Muscle layer of colon (tissue), 2 donors: ENCODE results near the gene CEBPG.

ENCODE experiments used
- H3K27ac ChIP-seq: one replicate; pipeline ENCODE4 v1.7.0; 2013; ENCODE audit warnings: low read depth, mild to moderate bottlenecking, low read length, moderate library complexity
- H3K27me3 ChIP-seq, 2 donors: one replicate each; pipeline ENCODE4 v1.7.0; 2013; ENCODE audit warnings: low read length in 2 of 2, mild to moderate bottlenecking in 2 of 2; ENCODE audit not compliant: insufficient read depth in 2 of 2, control insufficient read depth in 1 of 2
- H3K36me3 ChIP-seq: one replicate; pipeline ENCODE4 v1.7.0; 2013; ENCODE audit warnings: mild to moderate bottlenecking, low read length; ENCODE audit not compliant: insufficient read depth
- H3K4me1 ChIP-seq: one replicate; pipeline ENCODE4 v1.7.0; 2013; ENCODE audit warnings: mild to moderate bottlenecking, low read length; ENCODE audit not compliant: insufficient read depth
- H3K4me3 ChIP-seq, 2 donors: one replicate each; pipeline ENCODE4 v1.7.0; 2013; ENCODE audit warnings: low read length in 2 of 2, low read depth in 1 of 2, mild to moderate bottlenecking in 1 of 2, moderate library complexity in 1 of 2
- H3K9ac ChIP-seq: one replicate; pipeline ENCODE4 v1.7.0; 2013; ENCODE audit warnings: low read length
- H3K9me3 ChIP-seq: one replicate; pipeline ENCODE4 v1.7.0; 2013; ENCODE audit warnings: mild to moderate bottlenecking, low read length
- donor health status: abdominal sarcoma.
- donor health status: Adenocarcinoma of cecum.

CEBPG gene

DNA sequence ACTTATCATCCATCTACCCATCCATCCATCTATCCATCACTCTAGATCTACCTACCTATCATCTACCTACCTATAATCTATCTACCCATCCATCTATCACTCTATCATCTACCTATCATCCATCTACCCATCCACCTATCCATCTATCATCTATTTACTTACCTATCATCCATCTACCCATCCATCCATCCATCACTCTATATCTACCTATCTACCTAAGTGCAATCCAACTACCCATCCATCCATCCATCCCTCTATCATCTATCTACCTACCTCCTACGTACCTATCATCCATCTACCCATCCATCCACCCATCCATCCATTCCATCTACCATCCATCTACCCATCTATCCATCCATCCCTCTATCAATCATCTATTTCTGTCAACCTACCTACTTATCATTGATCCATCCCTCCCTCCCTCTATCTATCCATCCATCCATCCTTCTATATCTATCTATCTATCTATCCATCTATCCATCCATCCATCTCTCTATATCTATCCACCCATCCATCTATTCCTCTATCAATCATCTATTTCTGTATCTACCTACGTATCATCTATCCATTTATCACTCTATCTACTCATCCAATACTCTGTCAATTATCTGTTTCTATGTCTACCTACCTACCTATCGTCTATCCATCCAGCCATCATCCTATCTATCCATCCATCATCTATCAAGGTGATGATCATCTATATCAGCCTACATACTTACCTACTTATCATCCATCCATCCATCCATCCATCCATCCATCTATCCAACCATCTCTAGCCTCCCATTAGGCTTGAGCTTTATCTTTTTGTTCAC, 49.1 kb downstream of the CEBPG start:
- Histone ChIP-seq H3K27ac (no peak overlapping the region), H3K9ac (no peak overlapping the region), H3K4me3 (no peak overlapping the region), H3K27me3 (no peaks in the 10 kb centered on the region), H3K9me3 (no peaks in the 10 kb centered on the region), H3K36me3 (no peaks in the 10 kb centered on the region), H3K4me1 (no peaks in the 10 kb centered on the region)

DNA sequence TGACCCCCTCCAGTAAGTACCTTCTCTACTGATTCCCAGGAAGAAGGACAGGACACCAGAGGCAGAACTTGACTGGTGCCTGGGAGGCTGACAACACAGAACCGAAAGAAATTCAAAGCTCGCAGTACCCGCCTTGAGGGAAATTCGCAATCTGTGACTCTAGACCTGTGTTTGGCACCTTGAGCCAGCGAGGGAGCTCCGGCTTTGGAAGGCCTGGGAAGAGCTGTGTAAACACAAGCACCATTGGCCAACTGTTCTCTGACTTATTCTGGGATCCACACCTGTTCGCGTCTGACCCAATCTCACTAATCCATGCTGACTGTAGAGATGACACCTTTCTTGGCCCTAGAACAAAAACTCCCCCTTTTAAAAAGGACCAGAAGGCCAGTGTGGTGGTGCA, 50.7 kb downstream of the CEBPG start:
- Histone ChIP-seq H3K27ac (no peak overlapping the region), H3K27me3 (no peaks in the 10 kb centered on the region), H3K9me3 (no peaks in the 10 kb centered on the region), H3K4me1 (no peaks in the 10 kb centered on the region), H3K9ac (no peak overlapping the region), H3K36me3 (no peaks in the 10 kb centered on the region), H3K4me3 (no peak overlapping the region)

DNA sequence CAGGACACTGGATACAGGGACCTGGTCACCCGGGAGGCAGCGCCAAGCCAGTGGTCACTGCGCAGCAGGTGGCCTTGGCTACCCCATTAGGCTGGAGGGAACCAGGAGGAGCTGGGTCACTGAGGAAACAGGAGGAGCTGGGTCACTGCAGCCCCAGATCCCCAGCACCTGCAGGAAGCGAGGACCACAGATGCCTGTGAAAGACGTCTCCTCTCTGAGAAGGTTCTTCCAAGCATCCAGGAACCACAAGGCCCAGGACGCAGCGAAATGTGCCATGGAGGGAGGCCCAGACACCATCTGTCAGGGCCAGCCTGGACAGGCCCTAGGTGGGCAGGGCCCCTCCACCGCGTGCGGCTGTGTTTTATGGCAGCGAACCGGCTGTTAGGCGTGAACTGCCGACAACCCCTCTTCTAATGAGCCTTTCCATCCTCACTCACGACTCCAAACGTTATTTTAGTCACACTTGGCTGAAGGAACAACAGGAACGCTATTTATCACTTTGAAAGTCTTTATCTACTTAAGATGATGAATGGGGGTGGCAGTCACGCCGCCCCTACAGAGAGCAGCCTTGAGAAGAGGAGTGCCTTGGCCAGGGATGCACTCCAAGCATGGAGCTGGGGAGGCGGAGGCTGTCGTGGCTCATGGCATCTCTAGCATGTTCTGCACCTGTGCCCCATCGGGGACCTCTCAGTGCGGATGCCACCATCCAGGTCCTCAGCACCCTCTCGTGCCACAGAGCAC, 53.3 kb downstream of the CEBPG start:
- no peak overlapping the region for H3K4me3 ChIP-seq
- H3K27me3 ChIP-seq, result no peaks in the 10 kb centered on the region
- no peak overlapping the region for H3K9ac ChIP-seq
- no peaks in the 10 kb centered on the region for H3K36me3 ChIP-seq
- no peak overlapping the region for H3K27ac ChIP-seq
- H3K9me3 ChIP-seq, result no peaks in the 10 kb centered on the region
- no peaks in the 10 kb centered on the region for H3K4me1 ChIP-seq

DNA sequence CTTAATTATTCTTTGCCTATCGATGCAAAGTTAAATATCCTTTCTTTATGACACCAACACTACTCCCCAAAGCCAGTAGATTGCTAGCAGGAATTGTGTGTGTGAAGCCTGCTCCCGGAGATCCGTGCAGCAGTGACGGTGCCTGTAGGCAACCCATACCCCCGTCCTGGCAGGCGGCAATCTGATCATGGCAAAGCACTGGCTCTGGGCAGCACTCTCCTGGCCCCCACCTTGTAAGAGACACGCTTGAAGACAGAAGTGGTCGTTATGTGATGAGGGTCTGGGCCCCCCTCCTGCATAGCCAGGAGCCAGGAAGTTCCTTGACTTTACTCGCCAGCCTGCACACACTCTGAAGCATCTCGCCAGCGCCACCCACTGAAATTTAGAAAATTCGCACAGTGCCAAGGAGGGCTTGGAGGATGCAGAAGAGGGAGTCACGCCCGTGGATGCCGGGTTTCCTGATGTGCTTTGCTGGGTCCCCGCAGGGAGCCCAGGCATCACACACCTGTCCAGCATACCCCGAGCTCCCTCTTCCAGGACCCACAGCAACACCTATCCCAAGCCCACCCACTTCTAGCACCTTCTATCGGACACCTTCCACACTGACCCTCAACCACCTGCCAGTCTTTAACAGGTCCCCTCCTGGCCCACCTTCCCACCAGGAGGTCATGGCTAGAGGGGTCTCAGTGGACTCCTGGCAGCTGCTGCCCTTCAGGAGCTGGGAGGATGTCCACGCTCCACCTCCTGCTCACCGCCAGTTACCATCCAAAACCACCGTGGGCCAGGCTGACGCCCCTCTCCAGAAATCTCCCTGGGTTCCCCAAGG, 54.5 kb downstream of the CEBPG start:
- H3K4me3 ChIP-seq, result no peak overlapping the region
- no peak overlapping the region for H3K27ac ChIP-seq
- no peaks in the 10 kb centered on the region for H3K27me3 ChIP-seq
- H3K9ac ChIP-seq, result no peak overlapping the region
- no peaks in the 10 kb centered on the region for H3K9me3 ChIP-seq
- H3K4me1 ChIP-seq, result no peaks in the 10 kb centered on the region
- no peaks in the 10 kb centered on the region for H3K36me3 ChIP-seq

DNA sequence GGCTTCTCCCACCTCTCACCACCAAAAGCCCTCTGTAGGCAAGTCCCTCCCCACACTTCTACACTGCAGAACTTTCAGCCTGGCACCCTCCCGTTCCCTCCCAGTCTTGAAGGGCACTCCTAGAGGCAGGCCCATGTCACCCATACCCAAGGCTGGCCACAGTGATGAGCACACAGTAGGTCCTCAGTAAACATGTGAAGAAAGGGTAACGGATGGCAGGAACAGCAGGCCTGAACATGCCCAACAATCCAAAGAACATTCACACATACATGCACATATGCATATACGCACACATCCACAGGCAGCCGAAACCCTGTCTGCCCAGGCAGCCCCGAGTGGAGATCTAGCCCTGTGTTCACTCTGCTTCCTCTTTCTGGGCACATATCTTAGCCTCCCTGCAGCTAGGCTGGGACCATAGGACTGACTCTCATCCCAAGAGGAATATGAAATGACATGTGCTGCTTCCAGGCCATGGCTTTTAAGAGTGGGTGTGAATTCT, 55.2 kb downstream of the CEBPG start:
- Histone ChIP-seq H3K27ac (no peak overlapping the region), H3K9ac (no peak overlapping the region), H3K36me3 (no peaks in the 10 kb centered on the region), H3K4me3 (no peak overlapping the region), H3K27me3 (no peaks in the 10 kb centered on the region), H3K9me3 (no peaks in the 10 kb centered on the region), H3K4me1 (no peaks in the 10 kb centered on the region)

DNA sequence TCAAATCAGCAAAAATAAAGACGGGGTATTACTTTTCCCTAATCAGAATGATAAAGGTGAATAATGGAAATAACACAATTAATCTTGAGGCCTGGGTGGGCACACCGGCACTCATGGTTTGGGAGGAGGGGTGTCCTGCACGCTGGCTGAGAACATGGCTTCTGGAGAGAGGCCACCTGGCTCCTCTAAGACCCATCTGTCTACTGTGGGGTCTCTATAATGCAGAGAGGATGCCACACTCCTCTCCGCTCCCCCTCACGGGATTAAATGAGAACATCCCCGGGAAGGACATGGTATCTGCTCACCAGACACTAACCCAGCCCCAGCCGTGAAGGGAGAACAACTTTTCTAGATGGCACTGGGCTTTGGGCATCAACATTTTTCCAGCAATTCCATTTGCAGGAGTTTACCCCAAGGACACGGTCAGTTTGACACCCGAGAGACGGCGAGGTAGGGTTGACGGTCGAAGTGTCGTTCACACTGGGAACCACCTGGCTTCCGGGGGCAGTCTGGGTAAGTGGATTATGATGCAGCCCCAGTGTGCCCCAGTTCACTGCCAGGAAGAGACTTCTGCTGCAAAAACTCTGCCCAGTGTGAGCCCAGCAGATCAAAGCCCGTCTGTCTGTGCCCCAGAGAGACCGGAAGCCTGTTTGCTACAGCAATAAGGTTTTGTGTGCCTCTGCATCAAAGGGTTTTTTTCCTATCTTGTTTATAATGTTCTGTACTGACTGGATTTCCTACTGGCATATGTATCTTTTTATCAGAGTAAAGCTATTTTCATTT, 56.6 kb downstream of the CEBPG start:
- Histone ChIP-seq H3K9ac (no peak overlapping the region), H3K9me3 (no peaks in the 10 kb centered on the region), H3K27me3 (no peaks in the 10 kb centered on the region)

DNA sequence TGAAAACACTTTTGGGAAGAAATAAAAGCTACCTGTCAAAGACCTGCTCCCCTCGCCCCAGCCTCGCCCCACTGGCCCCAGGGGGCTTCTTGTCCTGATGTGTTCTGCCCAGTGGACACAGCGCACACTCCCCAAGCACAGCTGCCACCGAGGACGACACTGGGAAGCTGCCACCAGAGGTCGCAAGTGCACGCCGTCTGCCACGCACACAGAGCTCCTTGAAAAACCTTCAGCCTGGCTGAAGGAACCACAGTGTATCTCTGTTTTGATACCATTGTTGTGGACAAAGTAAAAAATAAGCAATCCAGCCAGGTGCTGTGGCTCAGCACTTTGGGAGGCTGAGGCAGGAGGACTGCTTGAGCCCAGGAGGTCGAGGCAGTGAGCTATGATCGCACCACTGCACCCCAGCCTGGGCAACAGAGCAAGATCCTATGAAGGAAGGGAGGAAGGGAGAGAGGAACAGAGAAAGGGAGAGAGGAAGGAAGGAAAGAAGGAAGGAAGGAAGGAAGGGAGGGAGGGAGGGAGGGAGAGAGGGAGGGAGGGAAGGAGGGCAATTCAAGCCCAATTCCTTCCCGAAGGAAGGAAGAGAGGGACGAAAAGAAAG, 57.3 kb downstream of the CEBPG start:
- no peaks in the 10 kb centered on the region for H3K36me3 ChIP-seq
- H3K4me3 ChIP-seq, result no peak overlapping the region
- no peak overlapping the region for H3K9ac ChIP-seq
- no peaks in the 10 kb centered on the region for H3K4me1 ChIP-seq
- no peaks in the 10 kb centered on the region for H3K27me3 ChIP-seq
- H3K27ac ChIP-seq, result no peak overlapping the region
- H3K9me3 ChIP-seq, result no peaks in the 10 kb centered on the region

More for the DNA sequence above, 56.6 kb downstream of the CEBPG start:
- Histone ChIP-seq H3K27ac (no peak overlapping the region), H3K36me3 (no peaks in the 10 kb centered on the region), H3K4me1 (no peaks in the 10 kb centered on the region), H3K4me3 (no peak overlapping the region)

DNA sequence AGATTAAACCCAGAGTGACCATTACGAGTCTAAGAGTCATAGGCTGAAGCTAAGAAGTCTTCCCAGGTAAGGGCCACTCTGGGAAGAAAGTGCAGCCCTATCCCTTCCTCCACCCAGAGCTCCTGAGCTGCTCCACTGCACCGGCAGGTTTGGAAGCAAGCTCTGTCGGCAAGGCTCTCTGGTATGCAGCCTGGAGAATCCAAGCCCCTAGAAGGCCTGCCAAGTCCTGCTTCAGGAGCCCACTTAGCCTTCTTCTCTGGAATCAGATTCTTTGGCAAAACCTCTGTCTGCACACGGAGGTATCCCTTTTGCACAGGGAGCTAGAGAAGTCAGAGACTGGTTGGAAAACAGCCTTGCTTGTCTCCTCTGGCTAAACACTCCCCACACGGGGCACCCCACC, 58.5 kb downstream of the CEBPG start:
- Histone ChIP-seq H3K9me3 (no peaks in the 10 kb centered on the region), H3K27me3 (no peaks in the 10 kb centered on the region), H3K27ac (no peak overlapping the region), H3K9ac (no peak overlapping the region), H3K4me1 (no peaks in the 10 kb centered on the region), H3K4me3 (no peak overlapping the region), H3K36me3 (no peaks in the 10 kb centered on the region)
